Measurements from ENCODE around the gene BRAF. TPM values are rescaled to one million over a fixed set of nuclear protein-coding genes. Genes with fewer than 3 reads are reported as not detected.
"Not testable (repeated sequence)": the region's sequence is repeated elsewhere in the genome, so short reads cannot be mapped to it uniquely, and the experiment has no call there.

Gene BRAF
- total RNA-seq, 1 donor, result 106 TPM

DNA sequence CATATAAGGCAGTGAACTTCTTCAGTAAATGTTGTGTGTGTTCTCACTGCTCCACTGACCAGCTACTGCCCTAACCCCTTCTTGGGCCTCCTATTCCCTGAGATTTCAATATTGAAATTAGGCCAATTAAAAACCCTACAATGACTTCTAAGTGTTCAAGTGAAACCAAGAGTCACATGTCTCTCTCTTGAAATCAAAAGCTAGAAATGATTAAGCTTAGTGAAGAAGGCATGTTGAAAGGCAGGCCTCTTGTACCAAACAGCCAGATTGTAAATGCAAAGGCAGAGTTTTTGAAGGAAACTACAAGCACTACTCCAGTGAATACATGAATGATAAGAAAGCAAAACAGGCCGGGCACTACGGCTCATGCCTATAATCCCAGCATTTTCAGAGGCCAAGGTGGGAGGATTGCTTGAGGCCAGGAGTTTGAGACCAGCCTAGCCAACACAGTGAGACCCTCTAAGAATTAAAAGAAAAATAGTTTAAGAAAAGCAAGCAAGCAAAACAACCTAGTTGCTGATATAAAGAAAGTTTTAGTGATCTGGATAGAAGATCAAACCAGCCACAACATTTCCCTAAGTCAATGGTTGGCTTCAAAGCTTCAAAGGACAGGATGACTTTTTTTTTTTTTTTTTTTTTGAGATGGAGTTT lies 22.3 kb downstream of the BRAF start:
- no peak overlapping the region for H3K4me3 ChIP-seq (ENCODE audit: low read length)
- H3K4me1 ChIP-seq (ENCODE audit: insufficient read depth, low read length), result peaks cover 11% of the 10 kb centered on the region
- H3K9me3 ChIP-seq (ENCODE audit: low read depth, low read length), result no peaks in the 10 kb centered on the region
- no peaks in the 10 kb centered on the region for H3K27me3 ChIP-seq (ENCODE audit: insufficient read depth, low read length)

DNA sequence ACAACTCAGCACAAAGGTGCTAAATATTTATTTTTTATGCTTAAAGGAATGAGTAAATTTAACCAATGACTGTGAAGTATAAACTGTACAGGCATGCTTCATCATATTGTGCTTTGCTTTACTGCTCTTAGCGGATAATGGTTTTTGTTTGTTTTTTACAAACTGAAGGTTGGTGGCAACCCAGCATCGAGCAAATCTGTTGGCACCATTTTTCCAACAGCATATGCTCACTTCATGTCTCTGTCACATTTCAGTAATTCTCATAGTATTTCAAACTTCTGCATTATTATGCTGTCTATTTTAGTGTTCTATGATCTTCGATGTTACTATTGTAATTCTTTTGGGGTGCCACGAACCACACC lies 22.8 kb downstream of the BRAF start:
- Histone ChIP-seq H3K4me1 (ENCODE audit: insufficient read depth, low read length) (peaks cover 11% of the 10 kb centered on the region), H3K27me3 (ENCODE audit: insufficient read depth, low read length) (no peaks in the 10 kb centered on the region), H3K9me3 (ENCODE audit: low read depth, low read length) (no peaks in the 10 kb centered on the region), H3K4me3 (ENCODE audit: low read length) (no peak overlapping the region)

DNA sequence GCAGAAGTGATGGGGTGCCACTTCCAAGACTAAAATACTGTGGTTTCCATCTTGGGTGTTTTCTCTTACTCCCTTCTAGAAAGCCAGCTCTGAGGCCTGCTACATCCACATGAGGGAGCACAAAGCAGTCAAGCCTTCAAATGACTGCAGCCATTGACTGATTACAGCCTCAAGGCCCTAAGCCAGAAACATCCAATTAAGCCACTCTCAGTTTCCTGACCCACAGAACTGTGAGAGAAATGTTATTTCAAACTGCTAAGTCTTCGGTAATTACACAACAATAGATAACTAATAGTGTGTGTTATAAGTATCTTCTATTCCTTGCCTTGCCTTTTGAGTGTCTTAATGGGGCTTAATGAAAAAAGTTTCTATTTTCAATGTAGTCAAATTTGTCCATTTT lies 24.8 kb downstream of the BRAF start:
- H3K4me3 ChIP-seq (ENCODE audit: low read length), result no peak overlapping the region
- peaks cover 11% of the 10 kb centered on the region for H3K4me1 ChIP-seq (ENCODE audit: insufficient read depth, low read length)
- no peaks in the 10 kb centered on the region for H3K9me3 ChIP-seq (ENCODE audit: low read depth, low read length)
- H3K27me3 ChIP-seq (ENCODE audit: insufficient read depth, low read length), result no peaks in the 10 kb centered on the region

DNA sequence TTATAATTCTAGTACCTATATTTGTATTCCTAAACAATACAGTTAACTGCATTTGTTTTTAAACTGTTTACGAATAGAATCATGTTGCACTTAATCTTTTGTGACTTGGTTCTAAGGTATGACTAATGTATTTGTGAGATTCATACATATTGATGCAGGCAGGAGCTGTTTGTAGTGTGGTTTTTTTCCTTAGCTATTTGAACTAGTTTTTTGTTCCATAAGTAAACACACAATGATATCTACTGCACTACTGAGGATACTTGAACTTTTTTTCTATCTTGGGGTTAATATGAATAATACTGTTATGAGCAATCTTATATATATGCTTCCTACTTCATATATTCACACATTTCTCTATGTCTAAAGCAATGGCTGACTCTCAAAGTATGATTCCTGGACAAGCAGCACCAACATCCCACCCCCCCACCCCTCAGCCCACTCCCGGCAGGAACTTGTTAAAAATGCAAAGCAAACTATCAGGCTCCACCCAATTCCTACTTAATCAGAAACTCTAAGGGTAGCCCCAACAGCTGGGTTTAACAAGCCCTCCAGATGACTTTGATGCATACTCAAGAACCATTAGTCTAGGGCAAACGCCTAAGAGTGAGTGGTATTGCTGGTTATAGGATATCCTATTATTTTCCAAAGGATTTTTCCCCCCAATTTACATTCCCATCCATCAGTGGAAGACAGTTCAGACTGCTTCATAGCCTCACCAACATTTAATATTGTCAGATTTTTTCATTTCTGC lies 25.8 kb downstream of the BRAF start:
- peaks cover 12% of the 10 kb centered on the region for H3K4me1 ChIP-seq (ENCODE audit: insufficient read depth, low read length)
- H3K4me3 ChIP-seq (ENCODE audit: low read length), result no peak overlapping the region
- no peaks in the 10 kb centered on the region for H3K9me3 ChIP-seq (ENCODE audit: low read depth, low read length)
- H3K27me3 ChIP-seq (ENCODE audit: insufficient read depth, low read length), result no peaks in the 10 kb centered on the region

DNA sequence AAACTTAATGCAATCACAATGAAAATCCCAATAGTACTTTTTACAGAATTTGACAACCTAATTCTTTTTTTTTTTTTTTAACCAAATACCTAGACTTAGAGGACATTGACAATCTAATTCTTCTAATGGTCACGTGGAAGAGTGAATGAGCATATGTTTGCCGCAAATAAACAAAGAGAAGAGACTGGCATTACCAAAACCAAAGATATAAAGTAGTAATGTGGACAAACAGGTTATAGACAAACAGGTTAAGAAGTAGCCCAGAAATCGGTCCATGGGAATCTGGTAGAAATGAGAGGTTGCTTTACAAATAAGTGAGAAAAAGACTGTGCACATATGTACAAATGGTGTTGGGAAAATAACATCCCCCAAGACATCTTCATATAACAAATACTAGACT lies 27.7 kb downstream of the BRAF start:
- no peak overlapping the region for H3K4me3 ChIP-seq (ENCODE audit: low read length)
- peaks cover 4% of the 10 kb centered on the region for H3K4me1 ChIP-seq (ENCODE audit: insufficient read depth, low read length)
- H3K9me3 ChIP-seq (ENCODE audit: low read depth, low read length), result no peaks in the 10 kb centered on the region
- no peaks in the 10 kb centered on the region for H3K27me3 ChIP-seq (ENCODE audit: insufficient read depth, low read length)

DNA sequence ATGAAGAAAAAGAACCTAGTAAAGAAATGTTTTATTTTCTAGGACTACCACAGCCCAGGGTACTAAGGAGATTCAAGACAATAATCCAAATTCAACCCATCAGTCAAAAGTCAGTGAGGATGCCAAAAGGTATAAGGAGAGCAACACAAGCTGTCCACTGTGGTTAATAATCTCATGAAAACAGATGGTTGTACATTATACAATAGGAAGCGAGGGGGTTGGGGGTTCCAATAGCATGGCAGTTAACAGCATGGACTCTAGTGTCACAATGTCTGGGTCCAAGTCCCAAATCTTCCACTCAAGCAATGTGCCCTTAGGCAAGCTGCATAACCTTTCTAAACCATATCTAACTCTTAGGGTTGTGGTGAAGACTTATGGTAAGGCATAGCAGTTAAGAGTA lies 35.1 kb downstream of the BRAF start:
- no peak overlapping the region for H3K4me3 ChIP-seq (ENCODE audit: low read length)

DNA sequence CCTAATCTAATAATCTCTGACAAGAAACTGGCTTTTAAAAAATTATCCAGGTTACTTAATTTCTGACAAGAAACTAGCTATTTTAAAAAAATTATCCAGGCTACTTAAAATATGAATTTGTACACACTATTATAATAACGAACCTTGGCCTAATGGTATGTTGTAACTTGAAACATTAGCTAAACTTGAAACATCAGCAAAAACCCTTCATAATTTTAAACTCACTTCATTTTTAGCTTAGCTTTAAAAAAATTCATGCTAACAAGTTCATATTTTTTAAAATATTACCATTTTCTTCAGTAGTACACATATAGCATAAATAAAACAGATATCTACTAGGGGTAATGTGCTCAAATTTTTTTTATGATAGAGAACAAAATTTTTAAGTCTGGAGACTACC lies 35.6 kb downstream of the BRAF start:
- peaks cover 13% of the 10 kb centered on the region for H3K4me1 ChIP-seq (ENCODE audit: insufficient read depth, low read length)
- no peaks in the 10 kb centered on the region for H3K27me3 ChIP-seq (ENCODE audit: insufficient read depth, low read length)
- no peaks in the 10 kb centered on the region for H3K9me3 ChIP-seq (ENCODE audit: low read depth, low read length)
- no peak overlapping the region for H3K4me3 ChIP-seq (ENCODE audit: low read length)

More for the DNA sequence above, 35.1 kb downstream of the BRAF start:
- H3K9me3 ChIP-seq (ENCODE audit: low read depth, low read length), result no peaks in the 10 kb centered on the region
- H3K27me3 ChIP-seq (ENCODE audit: insufficient read depth, low read length), result no peaks in the 10 kb centered on the region
- peaks cover 13% of the 10 kb centered on the region for H3K4me1 ChIP-seq (ENCODE audit: insufficient read depth, low read length)

DNA sequence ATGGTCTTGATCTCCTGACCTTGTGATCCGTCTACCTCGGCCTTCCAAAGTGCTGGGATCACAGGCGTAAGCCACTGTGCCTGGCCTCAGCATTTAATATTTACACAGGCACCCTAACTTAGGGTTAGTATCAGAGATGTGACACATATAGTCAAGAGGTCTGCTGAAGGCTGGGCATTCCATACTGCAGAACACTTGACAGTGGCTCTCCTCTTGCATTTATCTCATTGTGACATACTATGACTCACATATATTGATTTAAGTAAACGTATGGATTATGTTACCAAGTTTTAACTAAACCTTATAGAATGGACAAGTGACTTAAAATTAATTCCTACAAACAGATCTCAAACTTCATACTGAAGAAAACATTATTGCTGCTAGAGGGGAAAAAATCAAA lies 36.6 kb downstream of the BRAF start:
- Histone ChIP-seq H3K9me3 (ENCODE audit: low read depth, low read length) (no peaks in the 10 kb centered on the region), H3K4me1 (ENCODE audit: insufficient read depth, low read length) (peaks cover 10% of the 10 kb centered on the region), H3K4me3 (ENCODE audit: low read length) (no peak overlapping the region), H3K27me3 (ENCODE audit: insufficient read depth, low read length) (no peaks in the 10 kb centered on the region)

DNA sequence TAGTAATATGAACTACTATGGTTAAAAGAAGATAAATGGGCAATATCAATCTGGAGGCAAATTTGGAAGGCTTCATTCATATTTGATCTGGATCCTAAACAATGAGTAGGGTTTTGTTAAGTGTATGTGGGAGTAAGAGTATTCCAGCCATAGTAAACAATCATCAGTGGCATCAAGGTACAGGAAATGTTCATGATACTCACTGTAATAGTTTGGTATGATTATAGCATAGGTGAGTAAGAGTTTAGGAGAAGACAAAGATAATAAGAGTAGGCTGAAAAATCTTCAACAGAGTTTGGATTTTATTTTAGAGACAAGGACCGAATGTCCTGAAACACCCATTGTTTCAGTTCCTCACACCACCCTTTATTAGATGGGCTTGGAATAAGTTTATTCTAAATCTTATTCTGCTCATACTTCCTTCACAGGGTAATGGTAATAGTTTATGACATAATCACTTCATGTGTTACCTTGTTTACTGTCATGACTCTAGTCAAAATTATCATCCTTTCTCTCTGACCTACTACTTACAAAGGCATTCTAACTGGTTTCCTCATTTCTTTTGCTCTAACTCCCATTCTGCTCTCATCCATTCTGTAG lies 38.9 kb downstream of the BRAF start:
- no peaks in the 10 kb centered on the region for H3K27me3 ChIP-seq (ENCODE audit: insufficient read depth, low read length)
- no peaks in the 10 kb centered on the region for H3K9me3 ChIP-seq (ENCODE audit: low read depth, low read length)
- H3K4me3 ChIP-seq (ENCODE audit: low read length), result no peak overlapping the region
- H3K4me1 ChIP-seq (ENCODE audit: insufficient read depth, low read length), result peaks cover 10% of the 10 kb centered on the region

DNA sequence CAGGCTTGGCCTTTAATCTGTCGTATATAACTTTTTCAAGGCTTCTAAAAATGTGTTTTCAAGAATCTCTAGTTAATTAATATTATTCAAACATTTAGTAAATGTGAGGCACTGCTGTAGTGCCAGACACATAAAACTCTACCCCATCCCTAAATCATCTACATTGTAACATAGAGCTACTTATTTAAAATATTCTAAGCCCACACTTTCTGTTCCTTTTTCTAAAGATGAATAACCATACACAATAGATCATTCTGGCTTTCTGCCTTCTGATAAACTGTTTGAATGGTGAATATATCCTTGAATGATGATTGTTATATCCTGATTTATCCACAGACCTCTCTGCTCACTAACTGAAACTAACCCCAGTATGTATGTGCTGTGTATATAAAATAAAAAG lies 41.4 kb downstream of the BRAF start:
- peaks cover 10% of the 10 kb centered on the region for H3K4me1 ChIP-seq (ENCODE audit: insufficient read depth, low read length)
- H3K9me3 ChIP-seq (ENCODE audit: low read depth, low read length), result no peaks in the 10 kb centered on the region
- no peaks in the 10 kb centered on the region for H3K27me3 ChIP-seq (ENCODE audit: insufficient read depth, low read length)
- no peak overlapping the region for H3K4me3 ChIP-seq (ENCODE audit: low read length)

DNA sequence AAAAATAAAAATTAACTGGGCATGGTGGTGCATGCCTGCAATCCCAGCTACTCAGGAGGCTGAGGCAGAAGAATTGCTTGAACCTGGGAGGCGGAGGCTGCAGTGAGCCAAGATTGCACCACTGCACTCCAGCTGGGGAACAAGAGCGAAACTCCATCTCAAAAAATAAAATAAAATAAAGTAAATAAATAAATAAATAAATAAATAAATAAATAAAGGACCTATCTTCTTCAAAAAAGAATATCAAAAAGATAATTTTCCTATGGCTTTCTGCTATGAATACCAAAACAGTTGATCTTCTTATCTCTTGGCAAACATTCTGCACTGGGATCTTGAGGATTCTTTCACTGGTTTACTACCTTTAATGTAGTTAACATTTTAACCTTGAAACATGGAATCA lies 41.9 kb downstream of the BRAF start:
- not testable (repeated sequence) for H3K4me3 ChIP-seq (ENCODE audit: low read length); H3K9me3 ChIP-seq (ENCODE audit: low read depth, low read length); H3K27me3 ChIP-seq (ENCODE audit: insufficient read depth, low read length)

DNA sequence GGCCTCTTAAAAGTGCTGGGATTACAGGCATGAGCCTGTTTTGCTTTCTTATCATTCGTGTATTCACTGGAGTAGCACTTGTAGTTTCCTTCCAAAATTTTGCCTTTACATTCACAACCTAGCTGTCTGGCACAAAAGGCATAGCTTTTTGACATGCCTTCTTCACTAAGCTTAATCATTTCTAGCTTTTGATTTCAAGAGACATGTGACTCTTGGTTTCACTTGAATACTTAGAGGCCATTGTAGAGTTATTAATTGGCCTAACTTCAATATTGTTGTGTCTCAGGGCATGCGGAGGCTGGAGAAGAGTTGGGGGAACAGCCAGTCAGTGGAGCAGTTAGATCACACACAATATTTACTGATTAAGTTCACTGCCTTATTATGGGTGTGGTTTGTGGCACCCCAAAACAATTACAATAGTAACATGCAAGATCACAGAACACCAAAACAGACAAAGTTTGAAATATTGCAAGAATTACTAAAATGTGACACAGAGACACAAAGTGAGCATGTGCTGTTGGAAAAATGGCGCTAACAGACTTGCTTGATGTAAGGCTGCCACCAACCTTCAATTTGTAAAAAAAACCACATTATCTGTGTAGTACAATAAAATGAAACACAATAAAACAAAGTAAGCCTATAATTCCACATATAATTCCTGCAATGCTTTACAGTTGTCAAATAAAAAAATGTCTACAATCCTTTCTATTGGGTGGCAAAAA lies 43.1 kb downstream of the BRAF start:
- H3K27me3 ChIP-seq (ENCODE audit: insufficient read depth, low read length), result no peaks in the 10 kb centered on the region
- no peaks in the 10 kb centered on the region for H3K9me3 ChIP-seq (ENCODE audit: low read depth, low read length)
- H3K4me3 ChIP-seq (ENCODE audit: low read length), result no peak overlapping the region
- peaks cover 4% of the 10 kb centered on the region for H3K4me1 ChIP-seq (ENCODE audit: insufficient read depth, low read length)

More for the DNA sequence above, 41.9 kb downstream of the BRAF start:
- not testable (repeated sequence) for H3K4me1 ChIP-seq (ENCODE audit: insufficient read depth, low read length)

DNA sequence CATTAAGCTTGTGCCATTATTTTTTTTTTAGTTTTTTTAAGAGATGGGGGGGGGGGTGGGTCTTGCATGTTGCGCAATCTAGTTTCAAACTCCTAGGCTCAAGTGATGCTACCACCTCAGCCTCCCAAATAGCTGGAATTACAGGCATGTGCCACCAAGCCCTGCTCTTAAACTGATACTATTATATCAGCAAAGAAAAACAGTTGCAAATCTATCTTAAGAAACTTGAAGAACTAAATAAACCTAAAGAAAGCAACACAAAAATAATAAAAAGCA lies 47.5 kb downstream of the BRAF start:
- Histone ChIP-seq H3K9me3 (ENCODE audit: low read depth, low read length) (no peaks in the 10 kb centered on the region), H3K4me3 (ENCODE audit: low read length) (no peak overlapping the region), H3K27me3 (ENCODE audit: insufficient read depth, low read length) (no peaks in the 10 kb centered on the region), H3K4me1 (ENCODE audit: insufficient read depth, low read length) (peaks cover 3% of the 10 kb centered on the region)

DNA sequence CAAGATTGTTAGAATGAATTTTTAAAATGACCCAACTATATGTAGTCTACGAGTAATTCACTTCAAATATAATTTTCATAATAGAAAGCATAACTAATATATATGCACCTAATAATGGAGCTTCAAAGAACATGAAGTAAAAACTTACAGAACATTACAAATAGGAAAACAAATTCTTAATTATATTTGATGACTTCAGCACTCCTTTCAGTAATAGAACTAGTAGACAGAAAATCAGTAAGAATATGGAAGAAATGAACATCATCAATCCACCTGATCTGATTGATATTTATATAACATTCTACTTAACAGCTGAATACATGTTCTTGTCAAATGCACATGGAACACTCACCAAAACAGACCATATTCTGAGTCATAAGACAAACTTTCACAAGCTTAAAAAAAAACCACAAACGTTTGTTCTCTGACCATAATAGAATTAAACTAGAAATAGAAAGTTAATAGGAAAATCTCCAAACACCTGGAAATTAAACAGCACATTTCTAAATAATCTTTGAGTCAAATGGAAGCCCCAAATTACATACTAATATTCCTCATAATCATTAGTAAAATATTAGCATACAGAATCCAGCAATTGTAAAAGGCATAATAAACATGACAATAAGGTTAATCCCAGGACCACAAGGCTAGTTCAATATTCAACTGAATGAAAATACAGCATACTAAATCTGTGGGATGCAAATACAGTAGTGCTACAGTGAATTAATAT lies 48.0 kb downstream of the BRAF start:
- Histone ChIP-seq H3K9me3 (ENCODE audit: low read depth, low read length) (no peaks in the 10 kb centered on the region), H3K4me3 (ENCODE audit: low read length) (no peak overlapping the region), H3K27me3 (ENCODE audit: insufficient read depth, low read length) (no peaks in the 10 kb centered on the region), H3K4me1 (ENCODE audit: insufficient read depth, low read length) (peaks cover 3% of the 10 kb centered on the region)

DNA sequence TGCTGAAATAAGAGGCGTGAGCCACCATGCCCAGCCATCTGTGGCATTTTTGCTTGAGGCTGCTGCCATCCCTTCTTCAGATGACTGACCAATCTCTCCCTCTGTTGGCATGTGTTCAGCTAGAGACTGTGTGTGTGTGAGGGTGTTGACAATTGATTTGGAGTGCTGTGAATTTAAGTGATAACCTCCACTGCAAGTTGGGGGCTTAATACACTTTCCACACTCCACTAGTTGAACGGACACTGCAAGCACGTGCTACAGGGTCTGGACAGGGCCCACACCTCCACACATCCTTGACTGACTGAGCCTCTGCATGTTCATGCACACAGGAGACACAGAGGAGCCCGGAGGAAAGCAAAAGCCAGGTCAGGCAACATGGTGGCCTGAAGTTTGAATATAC lies 51.3 kb downstream of the BRAF start:
- H3K9me3 ChIP-seq (ENCODE audit: low read depth, low read length), result no peaks in the 10 kb centered on the region
- H3K4me1 ChIP-seq (ENCODE audit: insufficient read depth, low read length), result peaks cover 13% of the 10 kb centered on the region
- no peaks in the 10 kb centered on the region for H3K27me3 ChIP-seq (ENCODE audit: insufficient read depth, low read length)

More for the DNA sequence above, 51.3 kb downstream of the BRAF start:
- no peak overlapping the region for H3K4me3 ChIP-seq (ENCODE audit: low read length)

Measured in mononuclear cell (primary cell).